ENCODE data around the gene TRAFD1. TPM values are rescaled to one million over a fixed set of nuclear protein-coding genes. Genes with fewer than 3 reads are reported as not detected.

TRAFD1 gene
- polyA plus RNA-seq, 1 donor from 2014 or later, result 75.6 TPM

GRCh38 chr12:112166051-112167015 is 41.0 kb downstream of the TRAFD1 start:
- H3K79me2 ChIP-seq (replicated peaks; ENCODE audit: insufficient read depth, low read length), result no peaks in the 10 kb centered on the region
- H3K27ac ChIP-seq (ENCODE audit: low read length), result no peak overlapping the region
- TF ChIP-seq MXI1 (conservative IDR thresholded peaks at IDR 0.05; ENCODE audit: poor library complexity, severe bottlenecking) (no peak), POLR2AphosphoS5 (IDR thresholded peaks at IDR 0.05) (peak; percentile 14)
- H4K20me1 ChIP-seq (ENCODE audit: insufficient read depth), result no peaks in the 10 kb centered on the region
- no peak overlapping the region for H2AFZ ChIP-seq (ENCODE audit: low read depth, low read length)
- no peak overlapping the region for H3K4me3 ChIP-seq (ENCODE audit: low read length)
- H3K4me2 ChIP-seq (ENCODE audit: low read length), result no peak overlapping the region
- H3K9ac ChIP-seq (ENCODE audit: low read length), result no peak overlapping the region
- no peaks in the 10 kb centered on the region for H3K9me3 ChIP-seq (ENCODE audit: low read length)
- no peaks in the 10 kb centered on the region for H3K9me2 ChIP-seq (ENCODE audit: insufficient read depth, low read length)
- peaks cover 3% of the 10 kb centered on the region for H3K36me3 ChIP-seq (ENCODE audit: insufficient read depth, low read length)
- H3K27me3 ChIP-seq (ENCODE audit: insufficient read depth, low read depth, low read length), result no peaks in the 10 kb centered on the region
- no peaks in the 10 kb centered on the region for H3F3A ChIP-seq (ENCODE audit: insufficient read depth, low read length, poor library complexity, severe bottlenecking)

GRCh38 chr12:112167031-112167461 is 41.7 kb downstream of the TRAFD1 start:
- no peaks in the 10 kb centered on the region for H3F3A ChIP-seq (ENCODE audit: insufficient read depth, low read length, poor library complexity, severe bottlenecking)
- no peak overlapping the region for H3K4me2 ChIP-seq (ENCODE audit: low read length)
- no peaks in the 10 kb centered on the region for H3K9me2 ChIP-seq (ENCODE audit: insufficient read depth, low read length)
- H3K79me2 ChIP-seq (replicated peaks; ENCODE audit: insufficient read depth, low read length), result no peaks in the 10 kb centered on the region
- no peak overlapping the region for H3K9ac ChIP-seq (ENCODE audit: low read length)
- H3K27me3 ChIP-seq (ENCODE audit: insufficient read depth, low read depth, low read length), result no peaks in the 10 kb centered on the region
- H3K27ac ChIP-seq (ENCODE audit: low read length), result no peak overlapping the region
- H3K4me3 ChIP-seq (ENCODE audit: low read length), result no peak overlapping the region
- TF ChIP-seq EP300 (conservative IDR thresholded peaks at IDR 0.05; ENCODE audit: poor library complexity, severe bottlenecking) (no peak), POLR2AphosphoS5 (IDR thresholded peaks at IDR 0.05) (no peak), RAD21 (conservative IDR thresholded peaks at IDR 0.05) (no peak), TAF1 (IDR thresholded peaks at IDR 0.05; ENCODE audit: low read depth) (no peak)
- peaks cover 3% of the 10 kb centered on the region for H3K36me3 ChIP-seq (ENCODE audit: insufficient read depth, low read length)
- no peak overlapping the region for H2AFZ ChIP-seq (ENCODE audit: low read depth, low read length)
- no peaks in the 10 kb centered on the region for H4K20me1 ChIP-seq (ENCODE audit: insufficient read depth)
- no peaks in the 10 kb centered on the region for H3K9me3 ChIP-seq (ENCODE audit: low read length)

GRCh38 chr12:112167718-112168525 is 42.6 kb downstream of the TRAFD1 start:
- Histone ChIP-seq H3K79me2 (replicated peaks; ENCODE audit: insufficient read depth, low read length) (no peaks in the 10 kb centered on the region), H3K27me3 (ENCODE audit: insufficient read depth, low read depth, low read length) (no peaks in the 10 kb centered on the region), H3K9me2 (ENCODE audit: insufficient read depth, low read length) (no peaks in the 10 kb centered on the region), H3K27ac (ENCODE audit: low read length) (no peak overlapping the region), H3K4me2 (ENCODE audit: low read length) (no peak overlapping the region), H3K9ac (ENCODE audit: low read length) (no peak overlapping the region), H3F3A (ENCODE audit: insufficient read depth, low read length, poor library complexity, severe bottlenecking) (no peaks in the 10 kb centered on the region), H3K4me3 (ENCODE audit: low read length) (no peak overlapping the region), H2AFZ (ENCODE audit: low read depth, low read length) (no peak overlapping the region), H4K20me1 (ENCODE audit: insufficient read depth) (no peaks in the 10 kb centered on the region), H3K36me3 (ENCODE audit: insufficient read depth, low read length) (peaks cover 3% of the 10 kb centered on the region), H3K9me3 (ENCODE audit: low read length) (no peaks in the 10 kb centered on the region)
- TF ChIP-seq TAF1 (IDR thresholded peaks at IDR 0.05; ENCODE audit: low read depth), result no peak

GRCh38 chr12:112168561-112168971 is 43.2 kb downstream of the TRAFD1 start:
- no peaks in the 10 kb centered on the region for H3F3A ChIP-seq (ENCODE audit: insufficient read depth, low read length, poor library complexity, severe bottlenecking)
- no peak overlapping the region for H3K4me2 ChIP-seq (ENCODE audit: low read length)
- H3K27ac ChIP-seq (ENCODE audit: low read length), result no peak overlapping the region
- H3K9me2 ChIP-seq (ENCODE audit: insufficient read depth, low read length), result no peaks in the 10 kb centered on the region
- TF ChIP-seq MXI1 (conservative IDR thresholded peaks at IDR 0.05; ENCODE audit: poor library complexity, severe bottlenecking) (no peak), REST (IDR thresholded peaks at IDR 0.05; ENCODE audit: borderline replicate concordance) (no peak), EP300 (conservative IDR thresholded peaks at IDR 0.05; ENCODE audit: poor library complexity, severe bottlenecking) (no peak), CTCF (IDR thresholded peaks at IDR 0.05; ENCODE audit: poor library complexity, severe bottlenecking) (no peak), RAD21 (conservative IDR thresholded peaks at IDR 0.05) (no peak), TAF1 (IDR thresholded peaks at IDR 0.05; ENCODE audit: low read depth) (no peak), SMC3 (conservative IDR thresholded peaks at IDR 0.05; ENCODE audit: poor library complexity) (no peak), EZH2 (IDR thresholded peaks at IDR 0.05; ENCODE audit: borderline replicate concordance, insufficient read depth, low read length, poor library complexity, severe bottlenecking) (no peak), POLR2AphosphoS5 (IDR thresholded peaks at IDR 0.05) (no peak)
- no peaks in the 10 kb centered on the region for H3K27me3 ChIP-seq (ENCODE audit: insufficient read depth, low read depth, low read length)
- H3K9me3 ChIP-seq (ENCODE audit: low read length), result no peaks in the 10 kb centered on the region
- H2AFZ ChIP-seq (ENCODE audit: low read depth, low read length), result no peak overlapping the region
- no peak overlapping the region for H3K4me3 ChIP-seq (ENCODE audit: low read length)
- H4K20me1 ChIP-seq (ENCODE audit: insufficient read depth), result no peaks in the 10 kb centered on the region
- no peaks in the 10 kb centered on the region for H3K79me2 ChIP-seq (replicated peaks; ENCODE audit: insufficient read depth, low read length)
- H3K9ac ChIP-seq (ENCODE audit: low read length), result no peak overlapping the region
- peaks cover 3% of the 10 kb centered on the region for H3K36me3 ChIP-seq (ENCODE audit: insufficient read depth, low read length)
